ENCODE data around the gene BORCS5.
"Not testable (repeated sequence)": the region's sequence is repeated elsewhere in the genome, so short reads cannot be mapped to it uniquely, and the experiment has no call there.

BORCS5 gene

DNA sequence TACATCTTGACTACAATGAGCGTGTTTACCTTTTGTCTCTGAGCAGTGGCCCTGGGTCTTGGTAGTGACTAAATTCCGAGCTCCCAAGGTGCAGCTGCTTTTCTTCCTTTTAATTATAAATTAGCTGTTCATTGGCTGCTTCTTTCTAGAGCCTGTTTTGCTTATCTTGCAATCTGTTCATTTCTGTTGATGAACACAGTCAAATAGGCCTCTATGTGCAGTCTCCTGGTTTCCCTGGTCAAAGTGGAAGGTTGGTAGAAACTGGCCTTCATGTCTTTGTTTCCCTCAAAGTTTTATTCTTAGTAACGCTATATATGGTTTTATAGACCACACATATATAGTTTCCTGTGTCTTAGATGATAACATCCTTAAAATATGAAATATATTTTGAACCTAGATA lies 111.7 kb downstream of the BORCS5 start:
- Histone ChIP-seq H3K36me3 (peaks cover 4% of the 10 kb centered on the region; the same call in 1 of the 2 replicates), H3K4me1 (no peaks in the 10 kb centered on the region), H3K27me3 (no peaks in the 10 kb centered on the region), H3K9me3 (no peaks in the 10 kb centered on the region), H3K4me3 (ENCODE audit: low read depth, low read length) (no peak overlapping the region)
- no peak for DNase-seq
- TF ChIP-seq, protein P1, sequence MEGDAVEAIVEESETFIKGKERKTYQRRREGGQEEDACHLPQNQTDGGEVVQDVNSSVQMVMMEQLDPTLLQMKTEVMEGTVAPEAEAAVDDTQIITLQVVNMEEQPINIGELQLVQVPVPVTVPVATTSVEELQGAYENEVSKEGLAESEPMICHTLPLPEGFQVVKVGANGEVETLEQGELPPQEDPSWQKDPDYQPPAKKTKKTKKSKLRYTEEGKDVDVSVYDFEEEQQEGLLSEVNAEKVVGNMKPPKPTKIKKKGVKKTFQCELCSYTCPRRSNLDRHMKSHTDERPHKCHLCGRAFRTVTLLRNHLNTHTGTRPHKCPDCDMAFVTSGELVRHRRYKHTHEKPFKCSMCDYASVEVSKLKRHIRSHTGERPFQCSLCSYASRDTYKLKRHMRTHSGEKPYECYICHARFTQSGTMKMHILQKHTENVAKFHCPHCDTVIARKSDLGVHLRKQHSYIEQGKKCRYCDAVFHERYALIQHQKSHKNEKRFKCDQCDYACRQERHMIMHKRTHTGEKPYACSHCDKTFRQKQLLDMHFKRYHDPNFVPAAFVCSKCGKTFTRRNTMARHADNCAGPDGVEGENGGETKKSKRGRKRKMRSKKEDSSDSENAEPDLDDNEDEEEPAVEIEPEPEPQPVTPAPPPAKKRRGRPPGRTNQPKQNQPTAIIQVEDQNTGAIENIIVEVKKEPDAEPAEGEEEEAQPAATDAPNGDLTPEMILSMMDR (IDR thresholded peaks at IDR 0.05; ENCODE audit: low read depth, low read length) = no peak

DNA sequence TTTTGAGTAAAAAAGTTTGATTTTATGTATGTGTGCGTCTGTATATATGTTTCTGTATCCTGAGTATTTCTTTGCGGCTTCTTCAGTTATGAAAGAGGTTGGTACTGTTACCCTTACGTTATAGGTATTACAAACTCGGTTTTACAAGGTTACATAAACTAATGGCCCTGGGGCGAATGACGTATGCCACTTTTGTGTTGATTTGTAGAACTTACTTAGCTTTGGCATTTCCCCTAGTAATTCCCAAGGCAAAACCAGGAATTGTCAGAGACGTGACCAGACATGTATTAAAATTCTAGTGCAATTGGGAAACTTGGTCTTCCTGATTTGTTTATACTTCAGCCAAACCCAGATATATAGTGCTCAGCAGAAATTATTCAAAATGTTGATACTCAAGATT lies 112.5 kb downstream of the BORCS5 start:
- TF ChIP-seq, protein P1 (IDR thresholded peaks at IDR 0.05; ENCODE audit: low read depth, low read length) = no peak
- no peaks in the 10 kb centered on the region for H3K4me1 ChIP-seq
- peaks cover 6% of the 10 kb centered on the region for H3K36me3 ChIP-seq
- no peak overlapping the region for H3K4me3 ChIP-seq (ENCODE audit: low read depth, low read length)
- DNase-seq = no peak
- no peaks in the 10 kb centered on the region for H3K9me3 ChIP-seq
- no peaks in the 10 kb centered on the region for H3K27me3 ChIP-seq

DNA sequence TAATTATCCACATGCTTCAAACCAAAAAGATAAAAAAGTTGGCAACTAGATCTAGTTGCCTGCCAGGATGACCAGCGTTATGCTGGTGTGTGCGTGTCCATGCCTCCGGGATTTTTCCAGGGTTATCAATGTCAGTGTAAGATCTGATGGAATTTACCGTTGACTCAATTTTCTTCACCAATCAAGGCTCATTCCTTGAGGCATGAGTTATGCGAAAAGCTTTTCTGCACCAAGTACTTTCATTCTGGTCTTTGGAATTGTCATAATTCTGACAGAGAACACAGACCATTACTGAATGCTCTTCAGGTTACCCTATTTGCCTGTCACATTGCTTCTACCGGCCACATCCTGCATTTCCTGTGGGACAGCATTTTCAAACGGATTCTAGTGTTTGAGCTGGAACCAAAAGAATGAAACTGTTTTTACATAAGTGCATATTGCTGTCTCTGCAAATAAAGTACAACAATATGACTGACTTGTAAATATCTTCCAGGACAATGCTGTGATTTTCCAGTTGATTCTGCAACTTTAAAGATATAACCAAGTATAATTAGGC lies 114.0 kb downstream of the BORCS5 start:
- no peak overlapping the region for H3K4me3 ChIP-seq (ENCODE audit: low read depth, low read length)
- peaks cover 8% of the 10 kb centered on the region for H3K36me3 ChIP-seq
- no peaks in the 10 kb centered on the region for H3K4me1 ChIP-seq
- no peaks in the 10 kb centered on the region for H3K27me3 ChIP-seq
- TF ChIP-seq, protein P1 (IDR thresholded peaks at IDR 0.05; ENCODE audit: low read depth, low read length) = no peak
- no peak for DNase-seq
- no peaks in the 10 kb centered on the region for H3K9me3 ChIP-seq

DNA sequence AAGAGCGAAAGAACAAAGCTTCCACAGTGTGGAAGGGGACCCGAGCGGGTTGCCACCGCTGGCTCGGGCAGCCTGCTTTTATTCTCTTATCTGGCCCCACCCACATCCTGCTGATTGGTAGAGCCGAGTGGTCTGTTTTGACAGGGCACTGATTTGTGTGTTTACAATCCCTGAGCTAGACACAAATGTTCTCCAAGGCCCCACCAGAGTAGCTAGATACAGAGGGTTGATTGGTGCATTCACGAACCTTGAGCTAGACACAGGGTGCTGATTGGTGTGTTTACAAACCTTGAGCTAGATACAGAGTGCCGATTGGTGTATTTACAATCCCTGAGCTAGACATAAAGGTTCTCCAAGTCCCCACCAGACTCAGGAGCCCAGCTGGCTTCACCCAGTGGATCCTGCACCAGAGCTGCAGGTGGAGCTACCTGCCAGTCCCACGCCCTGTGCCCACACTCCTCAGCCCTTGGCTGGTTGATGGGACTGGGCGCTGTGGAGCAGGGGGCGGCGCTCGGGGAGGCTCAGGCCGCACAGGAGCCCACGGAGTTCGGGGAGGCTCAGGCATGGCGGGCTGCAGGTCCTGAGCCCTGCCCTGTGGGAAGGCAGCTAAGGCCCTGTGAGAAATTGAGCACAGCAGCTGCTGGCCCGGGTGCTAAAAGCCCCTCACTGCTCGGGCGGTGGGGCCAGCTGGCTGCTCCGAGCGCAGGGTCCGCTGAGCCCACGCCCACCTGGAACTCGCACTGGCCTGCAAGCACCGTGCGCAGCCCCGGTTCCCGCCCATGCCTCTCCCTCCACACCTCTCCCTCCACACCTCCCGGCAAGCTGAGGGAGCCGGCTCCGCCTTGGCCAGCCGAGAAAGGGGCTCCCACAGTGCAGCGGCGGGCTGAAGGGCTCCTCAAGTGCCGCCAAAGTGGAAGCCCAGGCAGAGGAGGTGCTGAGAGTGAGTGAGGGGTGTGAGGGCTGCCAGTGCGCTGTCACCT lies 115.4 kb downstream of the BORCS5 start:
- H3K9me3 ChIP-seq; DNase-seq; H3K4me3 ChIP-seq (ENCODE audit: low read depth, low read length); H3K4me1 ChIP-seq; H3K27me3 ChIP-seq: not testable (repeated sequence)
- H3K36me3 ChIP-seq = peaks cover 13% of the 10 kb centered on the region

DNA sequence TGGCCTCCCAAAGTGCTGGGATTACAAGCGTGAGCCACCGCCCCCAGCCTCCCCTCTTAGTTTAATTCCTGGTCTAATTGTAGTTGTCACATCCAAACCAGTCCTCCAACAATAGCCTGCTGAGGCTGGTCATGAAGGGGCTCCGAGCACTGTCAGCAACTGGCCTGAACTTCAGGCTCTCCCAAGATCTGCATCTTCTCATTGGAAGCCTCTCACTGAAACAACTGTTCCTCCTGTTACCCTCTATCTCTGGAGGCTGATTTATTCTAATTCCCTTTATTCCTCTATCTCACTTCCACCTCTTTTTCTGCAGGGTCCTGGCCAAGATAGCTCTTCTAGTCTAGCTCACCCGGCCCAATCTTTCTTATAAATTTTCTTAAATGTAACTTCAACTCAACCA lies 116.3 kb downstream of the BORCS5 start:
- Histone ChIP-seq H3K9me3 (no peaks in the 10 kb centered on the region), H3K4me1 (no peaks in the 10 kb centered on the region), H3K36me3 (peaks cover 16% of the 10 kb centered on the region), H3K27me3 (no peaks in the 10 kb centered on the region), H3K4me3 (ENCODE audit: low read depth, low read length) (no peak overlapping the region)
- no peak for DNase-seq
- TF ChIP-seq, protein P1 (IDR thresholded peaks at IDR 0.05; ENCODE audit: low read depth, low read length) = no peak

DNA sequence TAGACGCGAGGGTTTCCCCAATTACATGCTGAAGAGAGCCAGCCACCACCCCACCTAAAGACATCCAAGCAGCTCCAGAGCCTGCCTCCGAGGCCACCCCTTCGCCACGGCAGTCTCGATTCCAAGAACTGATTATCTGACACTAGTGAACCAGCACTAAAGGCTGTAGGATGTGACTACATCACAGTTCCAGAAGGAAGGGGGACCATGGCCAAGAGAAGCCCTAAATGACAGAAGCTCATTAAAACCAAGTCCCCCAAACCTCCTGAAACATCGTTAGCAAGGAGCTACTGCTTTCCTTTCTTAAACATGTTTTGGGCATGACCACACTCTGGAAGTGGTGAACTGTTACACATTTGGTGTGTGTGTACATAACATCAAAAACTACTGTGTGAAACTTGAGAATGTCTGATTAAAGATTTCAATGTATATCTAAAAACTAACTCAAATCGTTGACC lies 117.6 kb downstream of the BORCS5 start:
- H3K9me3 ChIP-seq = no peaks in the 10 kb centered on the region
- DNase-seq = no peak
- H3K36me3 ChIP-seq = peaks cover 16% of the 10 kb centered on the region
- H3K4me1 ChIP-seq = no peaks in the 10 kb centered on the region
- TF ChIP-seq, protein P1 (IDR thresholded peaks at IDR 0.05; ENCODE audit: low read depth, low read length) = no peak
- H3K4me3 ChIP-seq (ENCODE audit: low read depth, low read length) = no peak overlapping the region
- H3K27me3 ChIP-seq = no peaks in the 10 kb centered on the region
